Ishikawa (cell line): ENCODE data around the gene SNTG2.

Experiments
- CEBPB ChIP-seq: IDR thresholded peaks from 2 replicates; pipeline ENCODE4 v1.6.1; 2012
- CREB1 ChIP-seq: IDR thresholded peaks from 2 replicates; pipeline ENCODE4 v1.6.1; 2012; ENCODE audit warnings: low read depth
- EGR1 ChIP-seq: IDR thresholded peaks from 2 replicates; pipeline ENCODE4 v1.6.1; 2012
- EP300 ChIP-seq: IDR thresholded peaks from 2 replicates; pipeline ENCODE4 v1.6.1; 2012; ENCODE audit warnings: borderline replicate concordance
- FOXM1 ChIP-seq: IDR thresholded peaks from 2 replicates; pipeline ENCODE4 v1.6.1; 2012; ENCODE audit warnings: low read depth, borderline replicate concordance
- MAX ChIP-seq: IDR thresholded peaks from 2 replicates; pipeline ENCODE4 v1.6.1; 2012
- NFIC ChIP-seq: IDR thresholded peaks from 2 replicates; pipeline ENCODE4 v1.6.1; 2012
- RAD21 ChIP-seq: IDR thresholded peaks from 2 replicates; pipeline ENCODE4 v1.6.1; 2012; ENCODE audit warnings: low read depth
- REST ChIP-seq: IDR thresholded peaks from 2 replicates; pipeline ENCODE4 v1.6.1; 2012; ENCODE audit warnings: low read depth, mild to moderate bottlenecking
- TAF1 ChIP-seq: IDR thresholded peaks from 2 replicates; pipeline ENCODE4 v1.6.1; 2012; ENCODE audit warnings: low read depth, mild to moderate bottlenecking
- TCF12 ChIP-seq: IDR thresholded peaks from 2 replicates; pipeline ENCODE4 v1.6.1; 2012; ENCODE audit warnings: low read depth
- TEAD4 ChIP-seq: IDR thresholded peaks from 2 replicates; pipeline ENCODE4 v1.6.1; 2012
- USF1 ChIP-seq: IDR thresholded peaks from 2 replicates; pipeline ENCODE4 v1.6.1; 2012
- YY1 ChIP-seq: IDR thresholded peaks from 2 replicates; pipeline ENCODE4 v1.6.1; 2012; ENCODE audit warnings: low read depth
- ZBTB7A ChIP-seq: IDR thresholded peaks from 2 replicates; pipeline ENCODE4 v1.6.1; 2012; ENCODE audit warnings: low read depth

The SNTG2 gene

GRCh38 chr2:1011985-1012384 lies 61.3 kb downstream of the SNTG2 start:
- no peak for TF ChIP-seq EGR1
- no peak for TF ChIP-seq CEBPB
- no peak for TF ChIP-seq TAF1
- no peak for TF ChIP-seq TEAD4
- TF ChIP-seq ZBTB7A = no peak
- TF ChIP-seq REST = no peak
- TF ChIP-seq USF1 = no peak
- TF ChIP-seq NFIC = no peak
- no peak for TF ChIP-seq CREB1
- TF ChIP-seq TCF12 = no peak

- TF ChIP-seq CEBPB (no peak), TAF1 (no peak), USF1 (no peak), ZBTB7A (no peak), MAX (no peak), YY1 (no peak), REST (no peak), CREB1 (no peak), TCF12 (no peak), EGR1 (no peak), FOXM1 (no peak), NFIC (no peak), RAD21 (no peak), TEAD4 (no peak), EP300 (no peak)
These were observed 64.2 kb downstream of the SNTG2 start for GRCh38 chr2:1014802-1015201.

GRCh38 chr2:1016500-1016899 lies 65.9 kb downstream of the SNTG2 start:
- TF ChIP-seq EP300 (no peak), NFIC (no peak), TAF1 (no peak), REST (no peak), FOXM1 (no peak), YY1 (no peak), RAD21 (no peak), TEAD4 (no peak), TCF12 (no peak), USF1 (no peak), CEBPB (no peak), ZBTB7A (no peak), MAX (no peak), EGR1 (no peak)

- no peak for TF ChIP-seq EGR1
- TF ChIP-seq CEBPB = no peak
- TF ChIP-seq REST = no peak
- no peak for TF ChIP-seq RAD21
- no peak for TF ChIP-seq EP300
- TF ChIP-seq USF1 = no peak
- TF ChIP-seq NFIC = no peak
- no peak for TF ChIP-seq FOXM1
- no peak for TF ChIP-seq ZBTB7A
- TF ChIP-seq YY1 = no peak
- TF ChIP-seq CREB1 = no peak
- no peak for TF ChIP-seq TAF1
- TF ChIP-seq MAX = no peak
- no peak for TF ChIP-seq TEAD4
- no peak for TF ChIP-seq TCF12
These were observed 67.2 kb downstream of the SNTG2 start for GRCh38 chr2:1017827-1018226.
